Activated T-helper 2 cell treated with anti-CD3 and anti-CD28 coated beads, Interferon-gamma antibody, Interleukin-2, Interleukin-4, amounts not matched to agents 10 μg/mL and 5 μg/mL and 100 μg/mL, durations not matched to agents 14 hours and 24 hours and 36 hours (primary cell): Measurements from ENCODE around the gene SERINC5. TPM values are rescaled to one million over a fixed set of nuclear protein-coding genes. Genes with fewer than 3 reads are reported as not detected.

Experiments used
- DNase-seq: peaks from one replicate; pipeline ENCODE4 v3.0.0; 2021; ENCODE audit warnings: low spot score
- H3K27ac Mint-ChIP-seq: one replicate; pipeline ENCODE4 v1.8.0; 2021; ENCODE audit warnings: mixed read lengths
- H3K27me3 Mint-ChIP-seq: one replicate; pipeline ENCODE4 v1.8.0; 2021; ENCODE audit warnings: low read depth, mixed read lengths
- H3K36me3 Mint-ChIP-seq: one replicate; pipeline ENCODE4 v1.8.0; 2021; ENCODE audit warnings: low read depth, mixed read lengths
- H3K4me1 Mint-ChIP-seq: one replicate; pipeline ENCODE4 v1.8.0; 2021; ENCODE audit warnings: low read depth, mixed read lengths
- H3K4me3 Mint-ChIP-seq: one replicate; pipeline ENCODE4 v1.8.0; 2021; ENCODE audit warnings: low read depth, mild to moderate bottlenecking, moderate library complexity, mixed read lengths
- H3K9me3 Mint-ChIP-seq: one replicate; pipeline ENCODE4 v1.8.0; 2021; ENCODE audit warnings: mixed read lengths
- intact Hi-C: fragments of 100-400 bp; cut with micrococcal nuclease; formaldehyde crosslinking; loops from one replicate; pipeline ENCODE4 v1.15.1; 2023
- total RNA-seq: library from RNA; stranded (reverse); gene quantifications from 2 replicates; pipeline ENCODE4 v1.2.3, GENCODE V29; 2022

The SERINC5 gene
- total RNA-seq, 1 donor from 2014 or later: 18.9 TPM

DNA sequence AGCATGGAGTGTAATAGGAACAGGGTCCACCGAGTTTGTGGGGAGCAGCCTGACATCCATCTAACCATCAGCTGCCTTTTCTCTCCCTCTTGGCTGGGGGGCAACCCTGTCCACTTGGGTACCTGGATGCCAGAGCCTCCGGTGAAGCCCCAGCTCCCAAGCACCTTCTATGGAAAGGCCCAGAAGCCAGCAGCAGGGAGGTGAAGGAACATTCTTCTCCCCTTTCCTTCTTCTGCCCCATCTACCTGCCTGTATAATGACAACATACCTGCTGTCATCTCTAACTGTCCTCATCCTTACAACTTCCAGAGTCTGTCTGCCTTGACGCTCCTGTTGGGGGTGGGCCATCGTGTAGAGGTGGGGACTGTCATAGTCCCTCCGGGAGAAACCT, 187.6 kb downstream of the SERINC5 start:
- Mint-ChIP-seq H3K27ac (no peak overlapping the region), H3K9me3 (no peaks in the 10 kb centered on the region), H3K36me3 (no peaks in the 10 kb centered on the region), H3K4me1 (peaks cover 19% of the 10 kb centered on the region), H3K4me3 (no peak overlapping the region), H3K27me3 (no peaks in the 10 kb centered on the region)
- intact Hi-C loops: no loop called here
- DNase-seq: no peak

GRCh38 chr5:80067531-80068245, 188.2 kb downstream of the SERINC5 start:
- no peak for DNase-seq
- H3K36me3 Mint-ChIP-seq: no peaks in the 10 kb centered on the region
- H3K27ac Mint-ChIP-seq: no peak overlapping the region
- no peak overlapping the region for H3K4me3 Mint-ChIP-seq
- intact Hi-C loops: no loop called here
- no peaks in the 10 kb centered on the region for H3K27me3 Mint-ChIP-seq
- H3K9me3 Mint-ChIP-seq: no peaks in the 10 kb centered on the region
- H3K4me1 Mint-ChIP-seq: peaks cover 19% of the 10 kb centered on the region

DNA sequence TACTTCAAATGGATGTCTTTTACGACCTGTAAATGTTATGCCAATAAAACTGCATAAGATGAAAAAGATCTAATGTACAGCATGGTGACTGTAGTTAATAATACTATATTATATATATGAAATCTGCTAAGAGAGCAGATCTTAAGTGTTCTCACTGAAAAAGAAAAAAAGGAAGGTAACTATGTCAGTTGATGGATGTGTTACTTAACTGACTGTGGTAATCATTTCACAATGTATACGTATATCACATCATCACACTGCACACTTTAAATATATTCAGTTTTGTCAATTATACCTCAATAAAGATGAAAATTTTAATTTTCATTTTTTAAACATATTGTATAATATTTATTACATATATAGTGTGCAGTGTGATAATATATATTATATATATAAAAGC, 188.8 kb downstream of the SERINC5 start:
- H3K36me3 Mint-ChIP-seq: no peaks in the 10 kb centered on the region
- no peak overlapping the region for H3K27ac Mint-ChIP-seq
- H3K27me3 Mint-ChIP-seq: no peaks in the 10 kb centered on the region
- H3K4me1 Mint-ChIP-seq: peaks cover 19% of the 10 kb centered on the region
- H3K9me3 Mint-ChIP-seq: no peaks in the 10 kb centered on the region
- no peak overlapping the region for H3K4me3 Mint-ChIP-seq
- DNase-seq: no peak
- intact Hi-C loops: no loop called here

GRCh38 chr5:80064124-80064523, 191.7 kb downstream of the SERINC5 start:
- no peak overlapping the region for H3K4me3 Mint-ChIP-seq
- no peaks in the 10 kb centered on the region for H3K36me3 Mint-ChIP-seq
- no peaks in the 10 kb centered on the region for H3K9me3 Mint-ChIP-seq
- intact Hi-C loops: no loop called here
- DNase-seq: no peak
- no peak overlapping the region for H3K27ac Mint-ChIP-seq
- H3K27me3 Mint-ChIP-seq: no peaks in the 10 kb centered on the region
- peaks cover 6% of the 10 kb centered on the region for H3K4me1 Mint-ChIP-seq

Other genes starting within 250 kb of the SERINC5 start
- 0.92 and 1.1 TPM in 2 replicates for gene THBS4, start 220.7 kb downstream of the SERINC5 start, total RNA-seq
- not detected in 2 replicates for gene SPZ1, start 64.0 kb upstream of the SERINC5 start, total RNA-seq
- 9.0 and 11.4 TPM in 2 replicates for gene ZFYVE16, start 152.0 kb upstream of the SERINC5 start, total RNA-seq
- gene FAM151B, start 232.1 kb upstream of the SERINC5 start, total RNA-seq: 0.43 and 0.76 TPM in 2 replicates